CD4-positive, alpha-beta memory T cell (primary cell): Measurements from ENCODE around the gene MROH9. TPM values are rescaled to one million over a fixed set of nuclear protein-coding genes. Genes with fewer than 3 reads are reported as not detected.

Experiments used
- microRNA-seq: library from miRNA; unstranded; fragments of <30 nt; microRNA quantifications from one replicate; pipeline ENCODE4 v1.2.0, GENCODE V29; 2021; ENCODE audit warnings: borderline replicate concordance, borderline number of aligned reads, borderline microRNAs expressed, mixed read lengths
- polyA plus RNA-seq, 2 donors: library from polyadenylated mRNA; unstranded; fragments of 300-500 nt; fragmentation: Illumina TruSeq; gene quantifications; one replicate each; pipeline ENCODE4 v1.2.3, GENCODE V29; 2021
- total RNA-seq, 2 experiments: library from RNA; stranded (reverse); gene quantifications; one replicate each; pipeline ENCODE4 v1.2.3, GENCODE V29; 2021

MROH9 gene
- total and polyA plus RNA-seq, 4 experiments from 2014 or later = not detected

Small RNAs within 50 kb of the gene (microRNA-seq; reads per million reads assigned to microRNA genes)
- gene MIR1295A = not detected
- gene MIR1295B = not detected

Other genes starting within 250 kb of the MROH9 start
- not detected for gene FMO3, start 155.4 kb downstream of the MROH9 start, total RNA-seq
- not detected for gene FMO3, start 155.4 kb downstream of the MROH9 start, polyA plus RNA-seq
- gene FMO2, start 249.8 kb downstream of the MROH9 start, total RNA-seq = not detected
- gene FMO2, start 249.8 kb downstream of the MROH9 start, polyA plus RNA-seq = not detected